Effector CD8-positive, alpha-beta T cell (primary cell): Measurements from ENCODE around the gene NCCRP1.

ENCODE experiments used
- DNase-seq: peaks from one replicate; lab custom pipeline; 2025; lab: John Stamatoyannopoulos, UW

Gene NCCRP1

GRCh38 chr19:39180749-39181148, 16.0 kb upstream of the NCCRP1 start:
- no peak for DNase-seq

- DNase-seq = no peak
Measured at GRCh38 chr19:39181500-39182173, 15.1 kb upstream of the NCCRP1 start.

- no peak for DNase-seq
Measured at GRCh38 chr19:39182174-39182505, 14.6 kb upstream of the NCCRP1 start.

- no peak for DNase-seq
Measured at GRCh38 chr19:39183104-39183503, 13.7 kb upstream of the NCCRP1 start.

GRCh38 chr19:39186391-39186790, 10.4 kb upstream of the NCCRP1 start:
- no peak for DNase-seq

GRCh38 chr19:39187552-39187943, 9.2 kb upstream of the NCCRP1 start:
- DNase-seq = no peak

- DNase-seq = no peak
Measured at GRCh38 chr19:39188960-39189359, 7.8 kb upstream of the NCCRP1 start.

GRCh38 chr19:39190768-39191167, 6.0 kb upstream of the NCCRP1 start:
- no peak for DNase-seq

- DNase-seq = no peak
Measured at GRCh38 chr19:39192846-39193245, 3.9 kb upstream of the NCCRP1 start.

GRCh38 chr19:39193803-39194202, 3.0 kb upstream of the NCCRP1 start:
- DNase-seq = no peak

- DNase-seq = no peak
Measured at GRCh38 chr19:39194832-39195542, 1.8 kb upstream of the NCCRP1 start.

- no peak for DNase-seq
Measured at GRCh38 chr19:39195755-39196154, 1.0 kb upstream of the NCCRP1 start.

GRCh38 chr19:39196320-39196719, 444 bp upstream of the NCCRP1 start:
- DNase-seq = no peak

- no peak for DNase-seq
Measured at GRCh38 chr19:39197808-39198207, 1.0 kb downstream of the NCCRP1 start.

- DNase-seq = no peak
Measured at GRCh38 chr19:39199025-39199424, 2.3 kb downstream of the NCCRP1 start.

GRCh38 chr19:39200066-39200802, 3.5 kb downstream of the NCCRP1 start:
- no peak for DNase-seq

- no peak for DNase-seq
Measured at GRCh38 chr19:39200803-39201115, 4.0 kb downstream of the NCCRP1 start.

- DNase-seq = no peak
Measured at GRCh38 chr19:39202998-39203355, 6.2 kb downstream of the NCCRP1 start.

- no peak for DNase-seq
Measured at GRCh38 chr19:39203372-39204341, 6.9 kb downstream of the NCCRP1 start, which contains the start of gene SYCN. SYCN (minus strand) TSS chr19:39204263; CDS start chr19:39204254, 9 bp downstream.

- no peak for DNase-seq
Measured at GRCh38 chr19:39205449-39205764, 8.6 kb downstream of the NCCRP1 start.

GRCh38 chr19:39206122-39206521, 9.4 kb downstream of the NCCRP1 start:
- no peak for DNase-seq

- DNase-seq = no peak
Measured at GRCh38 chr19:39207293-39207836, 10.6 kb downstream of the NCCRP1 start.
